Heart right ventricle (tissue), 16 donors: Measurements from ENCODE around the gene EML4. TPM values are rescaled to one million over a fixed set of nuclear protein-coding genes. Genes with fewer than 3 reads are reported as not detected.

Source experiments
- ATAC-seq, 8 donors: fragments of 200-7000 bp; cut with Tn5 transposase; one replicate each; pipeline ENCODE4 v1.9.1; 2020; ENCODE audit warnings: mild to moderate bottlenecking in 8 of 8, moderate library complexity in 8 of 8, moderate number of reproducible peaks in 1 of 8
- DNase-seq, 2 donors: peaks; one replicate each; pipeline ENCODE4 v3.0.0-alpha.2; 2020
- H3K27ac ChIP-seq, 10 donors: fragments of 200-600 bp; sonication (generic) in 2 of 10; one replicate each; pipeline versions ENCODE4 v1.5.0 to v1.8.0; 2020 to 2022; ENCODE audit warnings: mild to moderate bottlenecking in 3 of 10
- H3K27me3 ChIP-seq, 7 donors: fragments of 200-600 bp; one replicate each; pipeline ENCODE4 v1.8.0; 2021 to 2022; ENCODE audit warnings: mild to moderate bottlenecking in 2 of 7
- H3K36me3 ChIP-seq, 9 donors: fragments of 200-600 bp; sonication (generic) in 1 of 9; one replicate each; pipeline versions ENCODE4 v1.5.0 to v1.8.0; 2020 to 2022; ENCODE audit warnings: mild to moderate bottlenecking in 2 of 9
- H3K4me1 ChIP-seq, 9 donors: fragments of 200-600 bp; sonication (generic) in 1 of 9; one replicate each; pipeline versions ENCODE4 v1.5.0 to v1.8.0; 2020 to 2022; ENCODE audit warnings: mild to moderate bottlenecking in 4 of 9
- H3K4me3 ChIP-seq, 10 donors: fragments of 200-600 bp; sonication (generic) in 2 of 10; one replicate each; pipeline versions ENCODE4 v1.5.0 to v1.8.0; 2020 to 2022; ENCODE audit warnings: mild to moderate bottlenecking in 7 of 10, moderate library complexity in 2 of 10
- H3K9me3 ChIP-seq, 11 donors: fragments of 200-600 bp in 10 of 11; sonication (generic) in 2 of 11; one replicate each; pipeline versions ENCODE4 v1.5.0 to v1.8.0; 2013 to 2022; ENCODE audit warnings: mild to moderate bottlenecking in 2 of 11, control low read depth in 1 of 11, moderate library complexity in 1 of 11
- CTCF ChIP-seq, 9 donors: fragments of 200-600 bp; sonication (generic) in 2 of 9; IDR thresholded peaks; one replicate each; pipeline versions ENCODE4 v1.5.0 to v1.8.0; 2021 to 2022; ENCODE audit warnings: antibody characterized with exemption in 9 of 9, mild to moderate bottlenecking in 5 of 9, moderate library complexity in 1 of 9
- WGBS, 2 donors: extraction: QIAGEN DNeasy Blood & Tissue Kit; methylation state at CpG; one replicate each; pipeline ENCODE4 v1.1.7; 2013; ENCODE audit warnings: inconsistent platforms in 1 of 2; 5-methylcytosine and 5-hydroxymethylcytosine counted together
- intact Hi-C, 10 donors: fragments of 100-400 bp; cut with DNase I; formaldehyde crosslinking; loops; one replicate each; pipeline versions ENCODE4 v1.11.1 to v1.14.2; 2022
- polyA plus RNA-seq, 2 donors: library from polyadenylated mRNA; stranded (reverse); fragments of 200-250 nt; gene quantifications; one replicate each; pipeline ENCODE4 v1.2.3, GENCODE V29; 2013
- total RNA-seq, 10 donors: library from RNA; stranded (reverse); fragmentation: NEBNext Ultra II Directional in 3 of 10; extraction: Animal tissue kit (Norgen Biotek cat#: 25700) in 3 of 10; gene quantifications; one replicate each; pipeline versions ENCODE4 v1.2.1 to v1.2.4, GENCODE V29; 2021 to 2023
- donor health status: Arrhythmogenic right ventricular cardiomyopathy.
- donor health status: ischemic (EF 13 %, LVEDD 7.1; RV severe dilation, severe dysfunction).
- donor health status: healthy with polysubstance abuse.
- donor health status: DM: no; HTN: yes; CAD: no.
- donor health status: DM: no; HTN: no; CAD: no.
- donor health status: ischemic (EF 25% LVEDD 6.9; RV normal size, moderate dysfunction).
- donor health status: ischemic (EF 25% LVEDD 5.7; RV mildly dilated, moderate dysfunction).
- donor health status: healthy.
- donor health status: DM: yes; HTN: yes; CAD: no.
- donor health status: Ischemic cardiomyopathy.
- donor health status: ischemic (EF 35%, LVEDD 5.7; RV mildly dilated, moderate dysfunction).
- donor health status: nonischemic (EF 11% LVEDD 7.7; RV severe dilation, severe dysfunction).
- donor health status: DM: yes; HTN: yes; CAD: no.
- donor health status: PGD.
- donor health status: ischemic (EF 29% LVEDD 5.4; RV normal size, mild dysfunction).
- donor health status: nonischemic (EF 23%, LVEDD 6.1; RV moderate dilation, normal function).

The EML4 gene
- total and polyA plus RNA-seq, 12 donors, result 2.9 to 17.2 (median 5.8) TPM

- Histone ChIP-seq H3K4me3 (no peak overlapping the region), H3K27me3 (no peaks in the 10 kb centered on the region), H3K36me3 (peaks cover 0 to 100% (median 28%) of the 10 kb centered on the region in 9 donors), H3K4me1 (no peaks in the 10 kb centered on the region), H3K9me3 (no peaks in the 10 kb centered on the region), H3K27ac (no peak overlapping the region)
- 91 to 92% methylated on average over 6 of the region's 6 CpGs for WGBS, 2 donors
- ATAC-seq (no peak), DNase-seq (no peak)
- no peak for TF ChIP-seq CTCF (IDR thresholded peaks at IDR 0.05)
- intact Hi-C loops, result loop anchor here in 7 of 10 donors (1.0 to 10.0 kb wide), 5 partner anchors 232 to 474 kb away; no protein-coding TSS in a partner anchor
Measured at GRCh38 chr2:42328923-42329322, 159.8 kb downstream of the EML4 start.

- no peak for TF ChIP-seq CTCF (IDR thresholded peaks at IDR 0.05)
- 90 to 91% methylated on average over 5 of the region's 5 CpGs for WGBS, 2 donors
- no peak overlapping the region for H3K27ac ChIP-seq
Measured at GRCh38 chr2:42329736-42330135, 160.6 kb downstream of the EML4 start.

GRCh38 chr2:42331569-42332284 lies 162.6 kb downstream of the EML4 start:
- no peaks in the 10 kb centered on the region for H3K27me3 ChIP-seq
- H3K27ac ChIP-seq, result no peak overlapping the region
- H3K9me3 ChIP-seq, result no peaks in the 10 kb centered on the region
- WGBS, 2 donors, result 79 to 81% methylated on average over 9 of the region's 9 CpGs
- DNase-seq (no peak), ATAC-seq (no peak)
- no peak overlapping the region for H3K4me3 ChIP-seq
- no peaks in the 10 kb centered on the region for H3K4me1 ChIP-seq
- intact Hi-C loops, result loop anchor here in 3 of 10 donors (5.0 to 10.0 kb wide), 2 partner anchors 237 to 239 kb away; no protein-coding TSS in a partner anchor
- TF ChIP-seq CTCF (IDR thresholded peaks at IDR 0.05), result no peak
- peaks cover 0 to 100% (median 40%) of the 10 kb centered on the region in 9 donors for H3K36me3 ChIP-seq

More at GRCh38 chr2:42329736-42330135, 160.6 kb downstream of the EML4 start:
- H3K36me3 ChIP-seq, result peaks cover 0 to 100% (median 33%) of the 10 kb centered on the region in 9 donors
- intact Hi-C loops, result loop anchor here (2.0 to 10.0 kb wide), 5 partner anchors 232 to 475 kb away; no protein-coding TSS in a partner anchor
- H3K9me3 ChIP-seq, result no peaks in the 10 kb centered on the region
- no peaks in the 10 kb centered on the region for H3K4me1 ChIP-seq
- ATAC-seq (no peak), DNase-seq (no peak)
- no peaks in the 10 kb centered on the region for H3K27me3 ChIP-seq
- no peak overlapping the region for H3K4me3 ChIP-seq

- Histone ChIP-seq H3K9me3 (no peaks in the 10 kb centered on the region), H3K27me3 (no peaks in the 10 kb centered on the region), H3K4me1 (no peaks in the 10 kb centered on the region), H3K27ac (no peak overlapping the region), H3K4me3 (no peak overlapping the region), H3K36me3 (peaks cover 0 to 93% (median 40%) of the 10 kb centered on the region in 9 donors)
- DNase-seq, result no peak
- TF ChIP-seq CTCF (IDR thresholded peaks at IDR 0.05), result no peak
- ATAC-seq, result no peak
- intact Hi-C loops, result loop anchor here in 3 of 10 donors (5.0 to 10.0 kb wide), 2 partner anchors 238 to 240 kb away; no protein-coding TSS in a partner anchor
- 94 to 97% methylated on average over 4 of the region's 4 CpGs for WGBS, 2 donors
Measured at GRCh38 chr2:42332575-42332974, 163.4 kb downstream of the EML4 start.
